Endothelial cell (in vitro differentiated cells): ENCODE results near the gene SPPL2C. TPM values are rescaled to one million over a fixed set of nuclear protein-coding genes. Genes with fewer than 3 reads are reported as not detected.
A peak's percentile ranks its signal among the peaks of the same experiment; 100 is the strongest.
"Not testable (repeated sequence)": the region's sequence is repeated elsewhere in the genome, so short reads cannot be mapped to it uniquely, and the experiment has no call there.

Experiments used
- DNase-seq: peaks from one replicate; pipeline ENCODE4 v3.0.0; 2021; ENCODE audit warnings: low spot score
- H3K27ac Mint-ChIP-seq: one replicate; pipeline ENCODE4 v1.8.0; 2021; ENCODE audit warnings: mixed read lengths, inconsistent platforms; ENCODE audit not compliant: unreplicated experiment
- H3K27me3 Mint-ChIP-seq: one replicate; pipeline ENCODE4 v1.8.0; 2021; ENCODE audit warnings: mild to moderate bottlenecking, moderate library complexity, mixed read lengths, inconsistent platforms; ENCODE audit not compliant: unreplicated experiment
- H3K36me3 Mint-ChIP-seq: one replicate; pipeline ENCODE4 v1.8.0; 2021; ENCODE audit warnings: mild to moderate bottlenecking, low read depth, mixed read lengths, inconsistent platforms; ENCODE audit not compliant: unreplicated experiment
- H3K4me1 Mint-ChIP-seq: one replicate; pipeline ENCODE4 v1.8.0; 2021; ENCODE audit warnings: mild to moderate bottlenecking, mixed read lengths, inconsistent platforms; ENCODE audit not compliant: unreplicated experiment
- H3K4me3 Mint-ChIP-seq: one replicate; pipeline ENCODE4 v1.8.0; 2021; ENCODE audit warnings: mild to moderate bottlenecking, mixed read lengths, inconsistent platforms; ENCODE audit not compliant: unreplicated experiment
- H3K9me3 Mint-ChIP-seq: one replicate; pipeline ENCODE4 v1.8.0; 2021; ENCODE audit warnings: mixed read lengths, inconsistent platforms; ENCODE audit not compliant: unreplicated experiment
- CTCF ChIP-seq: fragments of 200-600 bp; sonication (generic); IDR thresholded peaks from one replicate; pipeline ENCODE4 v1.5.0; 2021; ENCODE audit warnings: antibody characterized with exemption; ENCODE audit not compliant: unreplicated experiment
- total RNA-seq: library from RNA; stranded (reverse); fragmentation: NEBNext Ultra II Directional; extraction: Animal tissue kit (Norgen Biotek cat#: 25700); gene quantifications from one replicate; pipeline ENCODE4 v1.2.1, GENCODE V29; 2021; ENCODE audit not compliant: unreplicated experiment

The SPPL2C gene
- total RNA-seq, 1 donor from 2014 or later, result not detected

GRCh38 chr17:45857977-45858708 is 13.5 kb downstream of the SPPL2C start:
- no peaks in the 10 kb centered on the region for H3K9me3 Mint-ChIP-seq

GRCh38 chr17:45861165-45861564 is 16.5 kb downstream of the SPPL2C start:
- no peak for DNase-seq
- TF ChIP-seq CTCF, result no peak
- H3K4me1 Mint-ChIP-seq, result peaks cover 12% of the 10 kb centered on the region
- no peak overlapping the region for H3K27ac Mint-ChIP-seq
- H3K27me3 Mint-ChIP-seq, result peaks cover 2% of the 10 kb centered on the region
- no peak overlapping the region for H3K4me3 Mint-ChIP-seq
- H3K36me3 Mint-ChIP-seq, result no peaks in the 10 kb centered on the region
- no peaks in the 10 kb centered on the region for H3K9me3 Mint-ChIP-seq

More at GRCh38 chr17:45857977-45858708, 13.5 kb downstream of the SPPL2C start:
- no peak for TF ChIP-seq CTCF
- peak; percentile 66 for DNase-seq
- H3K4me3 Mint-ChIP-seq, result no peak overlapping the region
- H3K27me3 Mint-ChIP-seq, result peaks cover 2% of the 10 kb centered on the region
- no peak overlapping the region for H3K27ac Mint-ChIP-seq
- no peaks in the 10 kb centered on the region for H3K4me1 Mint-ChIP-seq
- H3K36me3 Mint-ChIP-seq, result no peaks in the 10 kb centered on the region

- H3K9me3 Mint-ChIP-seq, H3K27me3 Mint-ChIP-seq, H3K36me3 Mint-ChIP-seq, H3K27ac Mint-ChIP-seq, DNase-seq, H3K4me3 Mint-ChIP-seq: not testable (repeated sequence)
- H3K4me1 Mint-ChIP-seq, result peaks cover 12% of the 10 kb centered on the region
Observed at GRCh38 chr17:45862127-45862526, 17.4 kb downstream of the SPPL2C start.

GRCh38 chr17:45863857-45864654 is 19.4 kb downstream of the SPPL2C start:
- Mint-ChIP-seq H3K36me3 (no peaks in the 10 kb centered on the region), H3K4me1 (peaks cover 12% of the 10 kb centered on the region), H3K27ac (no peak overlapping the region), H3K27me3 (no peaks in the 10 kb centered on the region), H3K9me3 (no peaks in the 10 kb centered on the region), H3K4me3 (no peak overlapping the region)
- no peak for DNase-seq
- no peak for TF ChIP-seq CTCF

- no peaks in the 10 kb centered on the region for H3K9me3 Mint-ChIP-seq
- peaks cover 2% of the 10 kb centered on the region for H3K27me3 Mint-ChIP-seq
- no peak overlapping the region for H3K4me3 Mint-ChIP-seq
- no peak for TF ChIP-seq CTCF
- DNase-seq, result no peak
- H3K4me1 Mint-ChIP-seq, result peaks cover 21% of the 10 kb centered on the region
- H3K27ac Mint-ChIP-seq, result no peak overlapping the region
- H3K36me3 Mint-ChIP-seq, result no peaks in the 10 kb centered on the region
Observed at GRCh38 chr17:45867171-45867570, 22.5 kb downstream of the SPPL2C start.
